ENCODE data around the gene MEGF10.

- TF ChIP-seq CTCF (IDR thresholded peaks at IDR 0.05 in 8 of 11, conservative IDR thresholded peaks at IDR 0.05 in 3 of 11) = no peak
- no peak for TF ChIP-seq POLR2A (IDR thresholded peaks at IDR 0.05)
- TF ChIP-seq POLR2AphosphoS5 (IDR thresholded peaks at IDR 0.05) = no peak
Observed at GRCh38 chr5:127486471-127486870, 195.9 kb downstream of the MEGF10 start.

All from spleen (tissue), 7 donors.